CD14-positive monocyte (primary cell): ENCODE results near the gene MARS1. TPM values are rescaled to one million over a fixed set of nuclear protein-coding genes. Genes with fewer than 3 reads are reported as not detected.
A peak's percentile ranks its signal among the peaks of the same experiment; 100 is the strongest.

Experiments
- DNase-seq, 3 donors: peaks; one replicate each; pipeline ENCODE4 v3.0.0-alpha.2; 2011 to 2022
- H2AFZ ChIP-seq: 2 replicates; pipeline ENCODE4 v1.6.0; 2012; ENCODE audit warnings: mild to moderate bottlenecking, low read depth, low read length, inconsistent platforms; ENCODE audit not compliant: insufficient read depth, poor library complexity, severe bottlenecking
- H3K27ac ChIP-seq, 2 donors: 1 replicate in 1 of 2; 2 replicates in 1 of 2; pipeline ENCODE4 v1.5.1; 2012 to 2013; ENCODE audit warnings: low read length in 2 of 2, control low read depth in 1 of 2, inconsistent platforms in 1 of 2, low read depth in 1 of 2, mild to moderate bottlenecking in 1 of 2
- H3K27me3 ChIP-seq, 2 donors: one replicate each; pipeline versions ENCODE4 v1.6.0 to v1.6.1; 2011 to 2013; ENCODE audit warnings: low read length in 2 of 2; ENCODE audit not compliant: control insufficient read depth in 2 of 2, insufficient read depth in 2 of 2
- H3K36me3 ChIP-seq, 2 donors: replicated peaks in 1 of 2; 1 replicate in 1 of 2; 2 replicates in 1 of 2; pipeline versions ENCODE4 v1.5.1 to v1.6.1; 2012 to 2013; ENCODE audit warnings: low read length in 2 of 2, control low read depth in 1 of 2, inconsistent platforms in 1 of 2, mild to moderate bottlenecking in 1 of 2; ENCODE audit not compliant: insufficient read depth in 2 of 2, control insufficient read depth in 1 of 2
- H3K4me1 ChIP-seq, 2 donors: 1 replicate in 1 of 2; 2 replicates in 1 of 2; pipeline versions ENCODE4 v1.5.1 to v1.6.1; 2012 to 2013; ENCODE audit warnings: low read length in 2 of 2, control low read depth in 1 of 2, inconsistent platforms in 1 of 2, mild to moderate bottlenecking in 1 of 2, moderate library complexity in 1 of 2; ENCODE audit not compliant: insufficient read depth in 2 of 2, control insufficient read depth in 1 of 2
- H3K4me2 ChIP-seq: replicated peaks from 2 replicates; pipeline ENCODE3; 2012; ENCODE audit warnings: low read length, moderate library complexity, mild to moderate bottlenecking; ENCODE audit not compliant: poor library complexity, severe bottlenecking; ENCODE audit errors: extremely low read depth
- H3K4me3 ChIP-seq, 3 experiments: fragments of 200-600 bp in 1 of 3; sonication (generic) in 1 of 3; replicated peaks in 1 of 3; 1 replicate in 2 of 3; 2 replicates in 1 of 3; pipeline ENCODE4 v1.5.1; 2011 to 2013; ENCODE audit warnings: low read length in 3 of 3, mild to moderate bottlenecking in 3 of 3, control low read depth in 2 of 3, low read depth in 2 of 3, inconsistent platforms in 1 of 3, moderate library complexity in 1 of 3
- H3K79me2 ChIP-seq: 2 replicates; pipeline ENCODE4 v1.6.0; 2012; ENCODE audit warnings: mild to moderate bottlenecking, control low read depth, inconsistent platforms, low read length, moderate library complexity; ENCODE audit not compliant: insufficient read depth
- H3K9ac ChIP-seq: 2 replicates; pipeline ENCODE4 v1.6.0; 2017; ENCODE audit warnings: low read length, mild to moderate bottlenecking; ENCODE audit not compliant: insufficient read depth, poor library complexity, severe bottlenecking
- H3K9me3 ChIP-seq, 2 donors: replicated peaks in 1 of 2; 1 replicate in 1 of 2; 2 replicates in 1 of 2; pipeline versions ENCODE4 v1.5.1 to v1.6.1; 2012 to 2013; ENCODE audit warnings: low read length in 2 of 2, control low read depth in 1 of 2; ENCODE audit not compliant: control insufficient read depth in 1 of 2, insufficient read depth in 1 of 2
- H4K20me1 ChIP-seq: 2 replicates; pipeline ENCODE4 v1.6.0; 2012; ENCODE audit warnings: mild to moderate bottlenecking, low read length, control low read depth, moderate library complexity; ENCODE audit not compliant: insufficient read depth
- H3K27ac Mint-ChIP-seq, 7 donors: one replicate each; pipeline ENCODE4 v1.8.0; 2020; ENCODE audit warnings: mild to moderate bottlenecking in 7 of 7, mixed read lengths in 7 of 7, moderate library complexity in 6 of 7, inconsistent platforms in 2 of 7
- H3K27me3 Mint-ChIP-seq, 3 donors: one replicate each; pipeline ENCODE4 v1.8.0; 2021 to 2022; ENCODE audit warnings: low read depth in 3 of 3, mild to moderate bottlenecking in 3 of 3, mixed read lengths in 3 of 3, moderate library complexity in 3 of 3, inconsistent platforms in 1 of 3
- H3K36me3 Mint-ChIP-seq, 2 donors: one replicate each; pipeline ENCODE4 v1.8.0; 2020; ENCODE audit warnings: mixed read lengths in 2 of 2, inconsistent platforms in 1 of 2, mild to moderate bottlenecking in 1 of 2
- H3K4me1 Mint-ChIP-seq: one replicate; pipeline ENCODE4 v1.8.0; 2020; ENCODE audit warnings: mild to moderate bottlenecking, mixed read lengths
- H3K4me3 Mint-ChIP-seq, 2 donors: one replicate each; pipeline ENCODE4 v1.8.0; 2020; ENCODE audit warnings: mild to moderate bottlenecking in 2 of 2, mixed read lengths in 2 of 2, moderate library complexity in 1 of 2
- H3K9me3 Mint-ChIP-seq, 7 donors: one replicate each; pipeline ENCODE4 v1.8.0; 2020 to 2022; ENCODE audit warnings: mixed read lengths in 7 of 7, mild to moderate bottlenecking in 6 of 7, moderate library complexity in 6 of 7, inconsistent platforms in 2 of 7
- CTCF ChIP-seq: fragments of 200-600 bp; IDR thresholded peaks from one replicate; pipeline ENCODE4 v1.8.0; 2022; ENCODE audit warnings: antibody characterized with exemption, mild to moderate bottlenecking
- WGBS: methylation state at CpG from one replicate; pipeline ENCODE4 v1.1.5; 2013; ENCODE audit warnings: missing lambda C conversion rate; ENCODE audit not compliant: insufficient coverage; 5-methylcytosine and 5-hydroxymethylcytosine counted together
- intact Hi-C, 2 donors: fragments of 100-400 bp; cut with micrococcal nuclease; formaldehyde crosslinking; loops; one replicate each; pipeline versions ENCODE4 v1.15.0 to v1.15.1; 2023
- polyA plus RNA-seq, 3 donors: library from polyadenylated mRNA; depleted of rRNA in 1 of 3; unstranded in 2 of 3; stranded (reverse) in 1 of 3; fragments of 300-500 nt in 2 of 3; fragments of >200 nt in 1 of 3; fragmentation: Illumina TruSeq in 2 of 3; gene quantifications; 1 replicate in 2 of 3; 2 replicates in 1 of 3; pipeline ENCODE4 v1.2.3, GENCODE V29; 2012 to 2021

Gene MARS1
- polyA plus RNA-seq, 3 donors = 63.5 to 164 (median 79.8) TPM

GRCh38 chr12:57475271-57476161, 12.4 kb upstream of the MARS1 start:
- peak overlapping the region; percentile 72 for H2AFZ ChIP-seq
- no peak for TF ChIP-seq CTCF
- H4K20me1 ChIP-seq = peaks cover 61% of the 10 kb centered on the region
- no peaks in the 10 kb centered on the region for H3K27me3 ChIP-seq
- peaks cover 44 to 51% of the 10 kb centered on the region in 2 donors for H3K36me3 ChIP-seq
- peaks cover 37 to 56% of the 10 kb centered on the region in 2 donors for H3K36me3 Mint-ChIP-seq
- peaks cover 74% of the 10 kb centered on the region for H3K4me1 Mint-ChIP-seq
- H3K4me2 ChIP-seq = peak overlapping the region; percentile 89
- H3K27ac Mint-ChIP-seq = peak overlapping the region in 4 of 7 donors; percentile 24 to 96 (median 56)
- H3K4me3 Mint-ChIP-seq = peak overlapping the region; percentile 97 to 99
- peak overlapping the region; percentile 83 for H3K9ac ChIP-seq
- peak overlapping the region; percentile 79 to 100 (median 86) for H3K4me3 ChIP-seq
- no peak for DNase-seq
- peaks cover 81% of the 10 kb centered on the region for H3K79me2 ChIP-seq
- intact Hi-C loops = loop anchor here (5.0 to 10.0 kb wide), 4 partner anchors 47 to 149 kb away; partner anchors contain the start of genes DCTN2 (in 2 of the 2), DDIT3 (in 1 of the 2) and MBD6 (in 1 of the 2)
- H3K27ac ChIP-seq = peak overlapping the region in 1 of 2 donors; percentile 83
- 53% methylated on average over 70 of the region's 84 CpGs for WGBS
- peaks cover 61 to 86% of the 10 kb centered on the region in 2 donors for H3K4me1 ChIP-seq
- H3K9me3 Mint-ChIP-seq = peaks cover 0 to 1% (median 0%) of the 10 kb centered on the region in 7 donors
- H3K9me3 ChIP-seq = no peaks in the 10 kb centered on the region
- peaks cover 0 to 2% (median 1%) of the 10 kb centered on the region in 3 donors for H3K27me3 Mint-ChIP-seq

- Mint-ChIP-seq H3K4me3 (peak overlapping the region; percentile 97 to 99), H3K4me1 (peaks cover 74% of the 10 kb centered on the region), H3K27me3 (peaks cover 0 to 2% (median 0%) of the 10 kb centered on the region in 3 donors), H3K27ac (peak overlapping the region; percentile 86 to 97 (median 96)), H3K9me3 (peaks cover 0 to 1% (median 0%) of the 10 kb centered on the region in 7 donors), H3K36me3 (peaks cover 37 to 50% of the 10 kb centered on the region in 2 donors)
- Histone ChIP-seq H3K4me2 (peak overlapping the region; percentile 89), H3K4me3 (peak overlapping the region; percentile 79 to 100 (median 86)), H3K27ac (peak overlapping the region; percentile 62 to 83), H3K9me3 (no peaks in the 10 kb centered on the region), H3K79me2 (peaks cover 85% of the 10 kb centered on the region), H3K9ac (peak overlapping the region; percentile 83), H4K20me1 (peaks cover 52% of the 10 kb centered on the region), H3K36me3 (peaks cover 35 to 42% of the 10 kb centered on the region in 2 donors), H3K27me3 (no peaks in the 10 kb centered on the region), H2AFZ (peak overlapping the region; percentile 72), H3K4me1 (peaks cover 55 to 79% of the 10 kb centered on the region in 2 donors)
- DNase-seq = peak in 2 of 3 donors; percentile 34 to 44
- intact Hi-C loops = loop anchor here (5.0 to 10.0 kb wide), 4 partner anchors 46 to 148 kb away; partner anchors contain the start of genes DCTN2 (in 2 of the 2), DDIT3 (in 1 of the 2) and MBD6 (in 1 of the 2)
- peak; percentile 90 for TF ChIP-seq CTCF
- 0% methylated on average over 12 of the region's 29 CpGs for WGBS
Observed at GRCh38 chr12:57476162-57476992, 11.5 kb upstream of the MARS1 start.
